H1 (cell line): ENCODE measurements around the gene CACNB2. TPM values are rescaled to one million over a fixed set of nuclear protein-coding genes. Genes with fewer than 3 reads are reported as not detected.

Experiments used
- CTCF ChIA-PET: fragments of 300-600 bp; sonication (Branson Sonifier 250); formaldehyde crosslinking; loops from one replicate; lab custom pipeline; 2021; ENCODE audit not compliant: partially characterized antibody; lab: Charles Lee
- POLR2A ChIA-PET: fragments of 300-600 bp; sonication (Branson Sonifier 250); formaldehyde crosslinking; loops from one replicate; lab custom pipeline; 2021; ENCODE audit warnings: inconsistent platforms; ENCODE audit not compliant: partially characterized antibody; lab: Charles Lee
- DNase-seq, 2 experiments: peaks; one replicate each; pipeline versions ENCODE4 v3.0.0 to v3.0.0-alpha.2; 2010 to 2022; ENCODE audit warnings: low spot score in 2 of 2, low read depth in 1 of 2, mixed read lengths in 1 of 2
- FAIRE-seq: peaks from 2 replicates; lab custom pipeline; 2011; peaks lifted over from hg19 to GRCh38; lab: Jason Lieb, UNC
- H2AFZ ChIP-seq: 2 replicates; pipeline ENCODE4 v1.8.1; 2012; ENCODE audit warnings: low read length, inconsistent platforms
- H2AK5ac ChIP-seq: 2 replicates; pipeline ENCODE4 v1.6.1; 2013; ENCODE audit warnings: low read depth, low read length
- H2BK120ac ChIP-seq: replicated peaks from 2 replicates; pipeline ENCODE3; 2013; ENCODE audit warnings: low read depth, low read length, inconsistent platforms
- H2BK12ac ChIP-seq: 2 replicates; pipeline ENCODE4 v1.6.1; 2013; ENCODE audit warnings: low read depth, low read length
- H2BK15ac ChIP-seq: 2 replicates; pipeline ENCODE4 v1.6.1; 2013; ENCODE audit warnings: low read length
- H2BK20ac ChIP-seq: 2 replicates; pipeline ENCODE4 v1.6.1; 2013; ENCODE audit warnings: low read length
- H2BK5ac ChIP-seq: 2 replicates; pipeline ENCODE4 v1.6.1; 2013; ENCODE audit warnings: low read depth, low read length
- H3K14ac ChIP-seq: 2 replicates; pipeline ENCODE4 v1.6.1; 2013; ENCODE audit warnings: inconsistent platforms; ENCODE audit not compliant: insufficient read length
- H3K18ac ChIP-seq: 2 replicates; pipeline ENCODE4 v1.6.1; 2013; ENCODE audit warnings: low read length; ENCODE audit errors: extremely low read depth
- H3K23ac ChIP-seq: 2 replicates; pipeline ENCODE4 v1.6.1; 2013; ENCODE audit warnings: inconsistent platforms; ENCODE audit not compliant: insufficient read length
- H3K23me2 ChIP-seq: 2 replicates; pipeline ENCODE4 v1.6.1; 2013; ENCODE audit warnings: low read depth, low read length
- H3K27ac ChIP-seq: 2 replicates; pipeline ENCODE4 v1.6.1; 2011; ENCODE audit warnings: low read depth, low read length, inconsistent platforms
- H3K27me3 ChIP-seq, 4 experiments: replicated peaks in 1 of 4; 1 replicate in 1 of 4; 2 replicates in 3 of 4; pipeline versions ENCODE4 v1.6.1 to v1.8.1; 2011 to 2013; ENCODE audit warnings: low read length in 3 of 4, mild to moderate bottlenecking in 3 of 4, inconsistent platforms in 2 of 4, mixed read lengths in 2 of 4, moderate library complexity in 1 of 4; ENCODE audit not compliant: control insufficient read depth in 3 of 4, insufficient read depth in 3 of 4; ENCODE audit errors: extremely low read depth in 1 of 4
- H3K36me3 ChIP-seq, 4 experiments: 2 replicates each; pipeline versions ENCODE4 v1.6.1 to v1.8.1; 2011 to 2013; ENCODE audit warnings: mild to moderate bottlenecking in 4 of 4, low read length in 3 of 4, moderate library complexity in 2 of 4, control low read depth in 1 of 4, inconsistent platforms in 1 of 4; ENCODE audit not compliant: insufficient read depth in 4 of 4, control insufficient read depth in 2 of 4
- H3K4ac ChIP-seq: replicated peaks from 2 replicates; pipeline ENCODE3; 2013; ENCODE audit warnings: low read length, low read depth, mixed read lengths, inconsistent platforms; ENCODE audit not compliant: insufficient read length
- H3K4me1 ChIP-seq, 4 experiments: replicated peaks in 1 of 4; 1 replicate in 1 of 4; 2 replicates in 3 of 4; pipeline versions ENCODE4 v1.6.1 to v1.8.1; 2011 to 2013; ENCODE audit warnings: low read length in 3 of 4, inconsistent platforms in 2 of 4, mixed read lengths in 1 of 4; ENCODE audit not compliant: insufficient read depth in 4 of 4, control insufficient read depth in 3 of 4
- H3K4me2 ChIP-seq, 2 experiments: 2 replicates each; pipeline versions ENCODE4 v1.6.1 to v1.8.1; 2011 to 2013; ENCODE audit warnings: low read depth in 2 of 2, low read length in 2 of 2, control low read depth in 1 of 2, inconsistent platforms in 1 of 2, mild to moderate bottlenecking in 1 of 2; ENCODE audit not compliant: insufficient read depth in 1 of 2
- H3K4me3 ChIP-seq, 4 experiments: fragments of 200-600, 300-600 bp in 1 of 4; sonication (generic), shearing (Covaris generic), sonication (Bioruptor Twin) in 1 of 4; 2 replicates each; pipeline versions ENCODE4 v1.5.1 to v1.8.1; 2011 to 2016; ENCODE audit warnings: low read length in 4 of 4, low read depth in 3 of 4, control low read depth in 2 of 4, inconsistent platforms in 2 of 4, mild to moderate bottlenecking in 2 of 4, mixed read lengths in 1 of 4, moderate library complexity in 1 of 4; ENCODE audit not compliant: insufficient read depth in 2 of 4; ENCODE audit errors: extremely low read depth in 1 of 4
- H3K56ac ChIP-seq: replicated peaks from 2 replicates; pipeline ENCODE3; 2013; ENCODE audit warnings: low read depth, mild to moderate bottlenecking, mixed read lengths, low read length, inconsistent platforms; ENCODE audit not compliant: insufficient read length
- H3K79me1 ChIP-seq: 2 replicates; pipeline ENCODE4 v1.6.1; 2013; ENCODE audit warnings: low read depth, low read length, control low read depth
- H3K79me2 ChIP-seq, 2 experiments: 2 replicates each; pipeline versions ENCODE4 v1.6.1 to v1.8.1; 2012 to 2013; ENCODE audit warnings: low read length in 2 of 2, mild to moderate bottlenecking in 2 of 2, inconsistent platforms in 1 of 2; ENCODE audit not compliant: insufficient read depth in 2 of 2, control insufficient read depth in 1 of 2
- H3K9ac ChIP-seq, 4 experiments: replicated peaks in 1 of 4; 1 replicate in 1 of 4; 2 replicates in 3 of 4; pipeline versions ENCODE4 v1.6.1 to v1.8.1; 2011 to 2013; ENCODE audit warnings: low read depth in 3 of 4, low read length in 3 of 4, control low read depth in 2 of 4, mild to moderate bottlenecking in 2 of 4, moderate library complexity in 2 of 4, inconsistent platforms in 1 of 4; ENCODE audit errors: extremely low read depth in 1 of 4
- H3K9me3 ChIP-seq, 2 experiments: 2 replicates each; pipeline versions ENCODE4 v1.6.1 to v1.8.1; 2012 to 2013; ENCODE audit warnings: mild to moderate bottlenecking in 2 of 2, moderate library complexity in 2 of 2, control low read depth in 1 of 2, inconsistent platforms in 1 of 2, low read depth in 1 of 2, low read length in 1 of 2, mixed read lengths in 1 of 2; ENCODE audit not compliant: insufficient read depth in 2 of 2
- H4K20me1 ChIP-seq, 2 experiments: replicated peaks in 1 of 2; 2 replicates each; pipeline versions ENCODE3 to v1.8.1; 2011 to 2013; ENCODE audit warnings: inconsistent platforms in 2 of 2, low read length in 2 of 2, mild to moderate bottlenecking in 1 of 2; ENCODE audit not compliant: insufficient read depth in 2 of 2, control insufficient read depth in 1 of 2
- H4K5ac ChIP-seq: 2 replicates; pipeline ENCODE4 v1.6.1; 2013; ENCODE audit warnings: low read length, low read depth, mixed read lengths, inconsistent platforms; ENCODE audit not compliant: insufficient read length
- H4K8ac ChIP-seq: 2 replicates; pipeline ENCODE4 v1.8.0; 2013; ENCODE audit warnings: mild to moderate bottlenecking, moderate library complexity, low read length, inconsistent platforms; ENCODE audit not compliant: insufficient read depth; ENCODE audit errors: extremely low read depth
- H4K91ac ChIP-seq: replicated peaks from 2 replicates; pipeline ENCODE3; 2013; ENCODE audit warnings: low read length, mixed read lengths, inconsistent platforms; ENCODE audit not compliant: insufficient read length
- RXRA ChIP-seq: IDR thresholded peaks from 2 replicates; pipeline ENCODE4 v1.6.1; 2011; ENCODE audit warnings: low read depth, mild to moderate bottlenecking, low read length, moderate library complexity; ENCODE audit not compliant: insufficient read depth
- SRF ChIP-seq: IDR thresholded peaks from 2 replicates; pipeline ENCODE4 v1.6.1; 2011; ENCODE audit warnings: mild to moderate bottlenecking, low read depth, low read length, moderate library complexity
- WGBS, 2 experiments: shearing (Covaris generic) in 1 of 2; methylation state at CpG; one replicate each; pipeline versions ENCODE4 v1.1.6 to v1.1.7; 2013 to 2015; ENCODE audit warnings: low lambda C conversion rate in 2 of 2, mixed read lengths in 2 of 2, inconsistent platforms in 1 of 2, low coverage in 1 of 2, missing lambda C conversion rate in 1 of 2; ENCODE audit not compliant: insufficient replicate concordance in 2 of 2, insufficient coverage in 1 of 2, insufficient read length in 1 of 2; ENCODE audit errors: extremely low coverage in 1 of 2, missing lambda C conversion rate in 1 of 2; 5-methylcytosine and 5-hydroxymethylcytosine counted together
- polyA plus RNA-seq, 7 experiments: library from polyadenylated mRNA; depleted of rRNA in 3 of 7; stranded (reverse) in 5 of 7; unstranded in 2 of 7; fragments of >200 nt in 5 of 7; fragments of 200-250 nt in 2 of 7; gene quantifications; 1 replicate in 5 of 7; 2 replicates in 1 of 7; 4 replicates in 1 of 7; pipeline versions ENCODE4 v1.2.1 to v1.2.3, GENCODE V29; 2011 to 2013; ENCODE audit warnings: missing spikeins in 2 of 7, mixed read lengths in 2 of 7
- total RNA-seq: library from RNA; stranded (reverse); fragmentation: NEBNext Ultra II Directional; extraction: Animal tissue kit (Norgen Biotek cat#: 25700); gene quantifications from 2 replicates; pipeline ENCODE4 v1.2.1, GENCODE V29; 2021

CACNB2 gene
- total and polyA plus RNA-seq, 2 of the 8 experiments (the other 6 are each of a cell fraction or from before 2014, with no cell fraction given): 2.4 to 3.2 TPM

DNA sequence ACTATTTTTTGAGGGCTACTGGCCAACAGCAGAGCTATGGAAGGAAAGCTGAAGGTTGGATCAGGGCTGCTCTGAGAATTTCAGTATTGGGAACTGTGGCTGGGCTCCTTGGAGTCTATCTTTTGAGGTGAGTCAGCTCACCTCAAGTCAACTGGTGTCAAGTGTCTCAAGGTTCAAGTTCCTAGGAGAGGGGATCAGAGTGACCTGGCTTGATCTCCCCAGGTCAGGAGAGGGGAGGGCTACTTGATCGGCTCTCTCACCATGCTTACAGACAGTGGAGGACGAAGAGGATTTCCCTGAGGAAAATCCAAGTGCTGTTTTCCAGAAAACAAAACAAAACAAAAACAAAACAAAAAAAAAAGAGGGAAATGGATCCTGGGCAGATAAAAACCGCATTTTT, 132.8 kb downstream of the CACNB2 start:
- Histone ChIP-seq H3K23me2 (no peaks in the 10 kb centered on the region), H3K23ac (no peak overlapping the region), H3K9me3 (no peaks in the 10 kb centered on the region), H2BK20ac (no peak overlapping the region), H4K20me1 (no peaks in the 10 kb centered on the region), H3K27ac (no peak overlapping the region), H3K18ac (no peak overlapping the region), H3K79me2 (no peaks in the 10 kb centered on the region), H2AFZ (no peak overlapping the region), H4K8ac (no peak overlapping the region), H3K4me2 (no peak overlapping the region), H4K91ac (no peak overlapping the region), H3K4me1 (no peaks in the 10 kb centered on the region; a peak in 2 of 7 replicates), H4K5ac (no peak overlapping the region), H2BK120ac (no peak overlapping the region), H3K79me1 (no peaks in the 10 kb centered on the region), H3K36me3 (no peaks in the 10 kb centered on the region), H3K14ac (no peak overlapping the region), H3K4ac (no peak overlapping the region), H2BK12ac (no peak overlapping the region), H2AK5ac (no peak overlapping the region), H3K27me3 (no peaks in the 10 kb centered on the region), H2BK15ac (no peak overlapping the region), H3K4me3 (no peak overlapping the region), H3K56ac (no peak overlapping the region), H3K9ac (no peak overlapping the region), H2BK5ac (no peak overlapping the region)
- DNase-seq (no peak), FAIRE-seq (no peak)
- POLR2A ChIA-PET: no interaction called here
- 78% methylated on average over 3 of the region's 3 CpGs; no CpG with 5 or more reads in 1 of the 2 experiments for WGBS, 2 experiments
- CTCF ChIA-PET: interaction anchor here (0.7 to 1.1 kb wide), 2 partner anchors 146 to 381 kb away, joined by 3 read pairs; no protein-coding TSS in a partner anchor
- no peak for TF ChIP-seq SRF
- no peak for TF ChIP-seq RXRA
